GM12801 (cell line): Measurements from ENCODE around the gene NACC2.

Experiments used
- TF ChIP-seq, protein P1 (sequence below): IDR thresholded peaks from one replicate; pipeline ENCODE4 v1.5.1; 2011; ENCODE audit warnings: control low read depth; ENCODE audit not compliant: insufficient read length; ENCODE audit errors: extremely low read depth

The NACC2 gene

DNA sequence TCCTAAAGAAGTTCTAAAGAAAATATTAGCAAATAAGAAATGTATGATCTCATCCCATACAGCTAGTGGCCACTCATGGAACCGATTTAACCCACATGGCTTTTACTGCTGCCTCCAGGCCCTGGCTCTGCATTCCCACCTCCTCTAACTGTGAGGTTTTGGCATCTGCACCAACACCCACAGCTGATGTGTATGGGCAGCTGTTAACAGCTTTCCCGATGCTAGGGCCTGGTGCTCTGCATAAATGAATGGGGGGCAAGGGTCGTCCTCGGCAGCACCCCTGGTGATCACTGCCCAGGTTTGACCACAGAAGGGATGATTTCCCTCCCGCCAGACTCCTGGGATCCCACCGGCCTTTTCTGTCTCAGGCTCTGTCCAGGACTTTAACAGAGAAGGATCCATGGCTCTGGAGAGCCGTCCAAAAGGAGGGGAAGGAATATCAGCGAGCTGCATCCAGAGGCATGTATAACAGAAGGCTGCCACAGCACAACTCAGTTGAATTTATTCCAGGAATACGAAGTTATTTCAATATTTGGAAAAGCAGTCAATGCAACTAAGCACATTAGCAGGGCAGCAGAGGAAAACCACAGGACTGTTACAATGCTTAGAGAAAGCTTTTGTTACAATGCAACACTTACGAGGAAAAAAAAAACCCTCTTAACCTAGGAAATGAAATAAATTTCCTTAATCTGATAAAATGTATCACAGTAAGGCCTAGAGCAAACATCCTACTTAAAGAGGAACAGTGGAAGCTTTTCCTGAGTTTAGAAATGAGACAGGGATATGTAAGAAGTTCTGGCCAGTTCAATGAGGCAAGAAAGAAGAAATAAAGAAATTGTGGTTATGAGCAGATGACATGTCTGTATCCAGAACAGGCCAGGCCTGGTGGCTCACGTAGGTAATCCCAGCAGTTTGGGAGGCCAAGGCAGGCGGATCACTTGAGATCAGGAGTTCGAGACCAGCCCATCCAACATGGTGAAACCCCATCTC, 63.1 kb downstream of the NACC2 start:
- TF ChIP-seq, protein P1, sequence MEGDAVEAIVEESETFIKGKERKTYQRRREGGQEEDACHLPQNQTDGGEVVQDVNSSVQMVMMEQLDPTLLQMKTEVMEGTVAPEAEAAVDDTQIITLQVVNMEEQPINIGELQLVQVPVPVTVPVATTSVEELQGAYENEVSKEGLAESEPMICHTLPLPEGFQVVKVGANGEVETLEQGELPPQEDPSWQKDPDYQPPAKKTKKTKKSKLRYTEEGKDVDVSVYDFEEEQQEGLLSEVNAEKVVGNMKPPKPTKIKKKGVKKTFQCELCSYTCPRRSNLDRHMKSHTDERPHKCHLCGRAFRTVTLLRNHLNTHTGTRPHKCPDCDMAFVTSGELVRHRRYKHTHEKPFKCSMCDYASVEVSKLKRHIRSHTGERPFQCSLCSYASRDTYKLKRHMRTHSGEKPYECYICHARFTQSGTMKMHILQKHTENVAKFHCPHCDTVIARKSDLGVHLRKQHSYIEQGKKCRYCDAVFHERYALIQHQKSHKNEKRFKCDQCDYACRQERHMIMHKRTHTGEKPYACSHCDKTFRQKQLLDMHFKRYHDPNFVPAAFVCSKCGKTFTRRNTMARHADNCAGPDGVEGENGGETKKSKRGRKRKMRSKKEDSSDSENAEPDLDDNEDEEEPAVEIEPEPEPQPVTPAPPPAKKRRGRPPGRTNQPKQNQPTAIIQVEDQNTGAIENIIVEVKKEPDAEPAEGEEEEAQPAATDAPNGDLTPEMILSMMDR: no peak

DNA sequence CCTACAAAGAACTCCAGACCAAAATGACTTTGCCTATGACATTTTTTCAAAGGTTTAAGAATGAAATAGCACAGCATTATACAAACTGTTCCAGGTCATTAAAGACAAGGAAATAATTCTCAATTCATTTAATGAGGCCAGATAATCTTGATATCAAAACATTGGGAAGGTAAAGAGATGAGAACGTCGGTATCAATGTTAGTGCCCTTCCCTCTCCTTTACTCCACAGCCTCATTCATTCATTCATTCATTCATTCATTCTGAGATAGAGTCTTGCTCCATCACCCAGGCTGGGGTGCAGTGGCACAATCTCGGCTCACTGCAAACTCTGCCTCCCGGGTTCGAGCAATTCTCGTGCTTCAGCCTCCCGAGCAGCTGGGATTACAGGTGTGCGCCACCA, 64.0 kb downstream of the NACC2 start:
- TF ChIP-seq, protein P1: no peak

DNA sequence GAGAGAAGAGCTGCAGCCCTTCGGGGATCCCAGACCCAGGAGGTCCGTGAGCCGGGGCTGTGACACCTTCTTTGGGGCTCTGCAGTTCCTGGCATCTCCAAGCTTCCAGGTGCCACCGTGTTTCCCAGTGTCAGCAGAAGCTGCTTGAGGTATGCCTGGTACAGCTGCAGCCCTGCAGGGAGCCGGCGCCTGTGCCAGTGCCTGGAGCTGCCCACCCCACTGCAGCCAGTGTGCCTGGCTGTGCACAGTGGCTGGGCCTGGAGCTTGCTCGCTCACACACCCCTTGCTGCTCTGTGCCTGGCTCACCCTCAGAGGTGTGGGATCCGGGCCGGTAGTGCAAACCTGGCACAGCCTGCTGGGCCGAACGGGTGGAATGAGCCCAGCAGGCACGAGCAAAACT, 65.5 kb downstream of the NACC2 start:
- TF ChIP-seq, protein P1: no peak

DNA sequence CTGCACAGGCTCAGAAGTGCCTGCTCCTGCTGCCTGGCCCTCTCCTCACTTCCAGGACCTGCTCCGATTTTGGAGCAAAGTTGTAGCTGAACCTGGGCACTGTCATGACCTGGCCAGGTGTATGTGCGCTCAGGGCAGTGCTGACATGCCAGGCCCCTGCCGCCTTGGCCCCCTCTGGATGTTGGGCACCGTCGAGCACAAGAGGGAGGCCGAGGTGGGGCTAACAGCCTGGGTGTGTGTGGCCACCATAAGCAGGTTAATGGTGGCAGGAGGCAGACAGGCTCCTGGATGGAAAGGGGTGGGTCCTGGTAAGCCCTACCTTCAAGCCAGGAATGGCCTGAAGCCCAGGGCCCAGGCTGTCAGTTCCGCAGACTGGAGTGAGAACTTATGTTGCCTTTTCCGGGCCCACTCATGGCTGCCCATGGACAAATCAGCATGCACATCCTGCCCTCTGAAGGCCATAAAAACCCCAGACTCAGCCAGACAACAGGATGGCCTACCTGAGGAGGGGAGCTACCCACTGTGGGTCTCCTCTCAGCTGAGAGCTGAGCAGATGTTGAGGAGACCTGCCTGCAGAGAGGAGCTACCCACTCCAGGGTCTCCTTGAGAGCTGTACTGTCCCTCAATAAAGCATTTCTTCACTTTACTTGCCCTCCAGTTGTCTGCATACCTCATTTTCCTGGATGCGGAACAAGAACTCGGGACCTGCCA, 66.2 kb downstream of the NACC2 start:
- TF ChIP-seq, protein P1: no peak

DNA sequence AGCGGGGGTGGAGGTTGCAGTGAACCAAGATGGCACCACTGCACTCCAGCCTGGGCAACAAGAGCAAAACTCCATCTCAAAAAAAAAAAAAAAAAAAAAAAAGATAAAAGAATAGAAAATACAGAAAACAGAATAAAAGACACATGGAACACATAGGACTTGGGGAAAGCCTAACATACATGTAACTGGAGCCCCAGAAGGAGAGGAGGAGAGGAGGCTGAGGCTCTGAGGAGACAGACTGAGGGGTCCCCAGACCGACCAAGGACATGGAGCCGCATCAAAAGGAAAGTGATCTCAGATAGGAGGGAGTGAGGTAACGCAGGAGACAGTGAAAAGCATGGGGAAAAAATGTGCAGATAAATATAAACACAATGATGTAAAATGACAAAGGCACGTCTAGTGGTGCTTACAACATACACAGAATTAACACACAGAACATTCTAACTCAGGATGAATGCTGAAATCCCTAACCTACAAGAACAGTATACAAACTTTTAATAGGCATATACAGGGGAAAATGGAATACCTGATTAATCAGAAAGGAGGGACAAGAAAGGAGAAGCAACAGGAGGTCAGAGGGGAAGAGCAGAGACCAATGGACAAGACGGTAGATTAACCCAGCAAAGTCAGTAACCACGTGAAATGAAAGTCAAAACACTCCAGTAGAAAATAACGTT, 68.7 kb downstream of the NACC2 start:
- TF ChIP-seq, protein P1: no peak

DNA sequence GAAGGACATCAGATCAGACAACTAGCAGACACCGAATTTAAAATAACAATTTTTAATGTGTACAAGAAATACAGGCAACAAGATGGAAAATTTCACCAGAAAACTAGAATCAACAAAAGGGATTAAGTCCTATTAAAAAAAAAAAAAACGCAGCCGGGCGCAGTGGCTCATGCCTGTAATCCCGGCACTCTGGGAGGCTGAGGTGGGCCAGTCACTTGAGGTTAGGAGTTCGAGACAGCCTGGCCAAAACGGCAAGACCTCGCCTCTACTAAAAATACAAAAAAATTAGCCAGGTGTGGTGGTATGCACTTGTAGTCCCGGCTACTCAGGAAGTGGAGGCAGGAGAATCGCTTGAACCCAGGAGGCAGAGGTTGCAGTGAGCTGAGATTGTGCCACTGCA, 69.6 kb downstream of the NACC2 start:
- TF ChIP-seq, protein P1: no peak
